Activated T-helper 2 cell treated with anti-CD3 and anti-CD28 coated beads, Interferon-gamma antibody, Interleukin-2, Interleukin-4, amounts not matched to agents 10 μg/mL and 5 μg/mL and 100 μg/mL, durations not matched to agents 14 hours and 24 hours and 36 hours (primary cell): ENCODE data around the gene MDH2. TPM values are rescaled to one million over a fixed set of nuclear protein-coding genes. Genes with fewer than 3 reads are reported as not detected.
"Not testable (repeated sequence)": the region's sequence is repeated elsewhere in the genome, so short reads cannot be mapped to it uniquely, and the experiment has no call there.

Experiments
- DNase-seq: peaks from one replicate; pipeline ENCODE4 v3.0.0; 2021; ENCODE audit warnings: low spot score
- H3K27ac Mint-ChIP-seq: one replicate; pipeline ENCODE4 v1.8.0; 2021; ENCODE audit warnings: mixed read lengths
- H3K27me3 Mint-ChIP-seq: one replicate; pipeline ENCODE4 v1.8.0; 2021; ENCODE audit warnings: low read depth, mixed read lengths
- H3K36me3 Mint-ChIP-seq: one replicate; pipeline ENCODE4 v1.8.0; 2021; ENCODE audit warnings: low read depth, mixed read lengths
- H3K4me1 Mint-ChIP-seq: one replicate; pipeline ENCODE4 v1.8.0; 2021; ENCODE audit warnings: low read depth, mixed read lengths
- H3K4me3 Mint-ChIP-seq: one replicate; pipeline ENCODE4 v1.8.0; 2021; ENCODE audit warnings: low read depth, mild to moderate bottlenecking, moderate library complexity, mixed read lengths
- H3K9me3 Mint-ChIP-seq: one replicate; pipeline ENCODE4 v1.8.0; 2021; ENCODE audit warnings: mixed read lengths
- intact Hi-C: fragments of 100-400 bp; cut with micrococcal nuclease; formaldehyde crosslinking; loops from one replicate; pipeline ENCODE4 v1.15.1; 2023
- total RNA-seq: library from RNA; stranded (reverse); gene quantifications from 2 replicates; pipeline ENCODE4 v1.2.3, GENCODE V29; 2022

Gene MDH2
- total RNA-seq, 1 donor from 2014 or later = 268 TPM

DNA sequence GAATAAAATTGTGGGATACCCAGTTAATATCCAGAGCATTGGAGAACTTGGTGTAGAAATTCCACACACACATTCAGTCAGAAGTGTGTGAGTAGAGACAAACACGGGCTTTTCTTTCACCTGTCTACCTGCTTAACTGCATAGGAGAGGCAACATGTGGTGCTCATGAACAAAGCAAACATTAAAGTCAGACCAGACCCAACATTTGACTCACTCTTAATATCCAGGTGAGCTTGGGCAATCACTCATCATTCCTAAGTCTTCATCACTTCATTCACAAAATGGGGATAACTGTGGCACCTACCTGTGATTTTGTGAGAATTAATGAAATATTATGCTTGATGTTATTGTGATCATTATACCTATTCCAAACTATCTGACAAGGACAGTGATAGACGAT lies 36.2 kb downstream of the MDH2 start:
- H3K4me3 Mint-ChIP-seq, H3K4me1 Mint-ChIP-seq, H3K36me3 Mint-ChIP-seq, H3K9me3 Mint-ChIP-seq, H3K27ac Mint-ChIP-seq, intact Hi-C loops, DNase-seq, H3K27me3 Mint-ChIP-seq: not testable (repeated sequence)

DNA sequence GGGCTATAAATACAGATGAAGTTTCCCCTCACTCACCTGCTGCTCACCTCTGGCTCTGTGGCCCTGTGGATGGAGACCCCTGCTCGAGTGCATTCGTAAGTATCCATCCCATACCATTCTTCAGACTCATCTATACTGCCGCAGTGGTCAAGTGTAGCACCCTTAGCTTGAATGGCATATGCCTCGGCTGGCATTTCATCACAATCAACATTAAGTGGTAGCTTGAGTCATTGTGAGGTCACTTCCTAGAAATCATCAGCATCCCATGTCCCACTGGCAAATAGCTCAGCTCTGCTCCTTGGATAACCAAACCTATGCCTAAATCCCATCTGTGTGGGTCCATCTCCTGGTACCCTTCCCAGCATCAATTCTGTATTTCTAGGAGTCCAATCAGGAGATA lies 38.2 kb downstream of the MDH2 start:
- intact Hi-C loops = no loop called here
- DNase-seq = no peak
- no peak overlapping the region for H3K4me3 Mint-ChIP-seq
- no peaks in the 10 kb centered on the region for H3K27me3 Mint-ChIP-seq
- H3K36me3 Mint-ChIP-seq = no peaks in the 10 kb centered on the region
- H3K27ac Mint-ChIP-seq = no peak overlapping the region
- peaks cover 2% of the 10 kb centered on the region for H3K4me1 Mint-ChIP-seq
- H3K9me3 Mint-ChIP-seq = no peaks in the 10 kb centered on the region

DNA sequence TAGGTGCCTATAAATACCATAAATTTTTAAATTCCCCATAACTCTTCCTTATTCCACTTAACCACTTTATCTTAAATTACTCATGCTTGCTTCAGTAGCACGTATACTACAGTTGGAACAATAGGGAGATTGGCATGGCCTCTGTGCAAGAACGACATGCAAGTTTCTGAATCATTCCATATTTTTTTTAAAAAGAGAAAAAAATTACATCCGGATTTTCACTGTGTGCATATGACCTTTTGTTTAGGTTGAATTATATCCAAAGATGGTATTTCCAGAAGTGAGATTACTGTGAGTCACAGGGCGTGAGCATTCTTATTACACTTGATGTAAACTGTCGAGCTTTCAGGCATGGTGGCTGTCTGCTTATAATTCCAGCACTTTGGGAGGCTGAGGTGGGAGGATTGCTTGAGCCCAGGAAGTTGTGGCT lies 39.5 kb downstream of the MDH2 start:
- H3K9me3 Mint-ChIP-seq, H3K27me3 Mint-ChIP-seq, DNase-seq, H3K36me3 Mint-ChIP-seq, H3K4me1 Mint-ChIP-seq, intact Hi-C loops, H3K4me3 Mint-ChIP-seq, H3K27ac Mint-ChIP-seq: not testable (repeated sequence)

DNA sequence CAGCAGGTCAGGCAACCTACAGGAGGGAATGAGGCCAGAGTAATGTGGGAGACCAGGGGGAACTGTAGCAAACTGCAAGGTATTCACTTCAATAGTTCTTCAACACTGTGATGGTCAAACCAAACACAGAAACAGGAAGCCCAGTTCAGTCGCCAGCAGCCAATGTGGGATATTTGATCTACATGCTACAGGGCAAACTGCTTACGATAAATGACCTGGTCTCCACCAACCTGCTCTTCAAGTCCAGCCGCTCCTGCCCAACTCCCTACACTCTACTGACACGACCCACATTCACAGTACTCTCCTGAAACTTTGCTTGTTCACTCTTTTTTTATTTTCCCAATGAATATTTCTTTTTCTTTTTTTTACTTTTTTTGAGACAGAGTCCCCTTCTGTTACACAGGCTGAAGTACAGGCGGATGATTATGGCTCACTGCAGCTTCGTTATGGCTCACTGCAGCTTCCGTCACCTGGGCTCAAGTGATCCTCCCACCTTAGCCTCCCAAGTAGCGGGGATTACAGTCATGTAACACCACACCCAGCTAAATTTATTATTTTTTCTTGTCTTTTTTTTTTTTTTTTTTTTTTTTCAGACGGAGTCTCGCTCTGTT lies 42.1 kb downstream of the MDH2 start:
- H3K9me3 Mint-ChIP-seq = no peaks in the 10 kb centered on the region
- no peak overlapping the region for H3K27ac Mint-ChIP-seq
- intact Hi-C loops = no loop called here
- H3K4me3 Mint-ChIP-seq = no peak overlapping the region
- DNase-seq = no peak
- peaks cover 1% of the 10 kb centered on the region for H3K27me3 Mint-ChIP-seq
- no peaks in the 10 kb centered on the region for H3K36me3 Mint-ChIP-seq
- peaks cover 2% of the 10 kb centered on the region for H3K4me1 Mint-ChIP-seq

GRCh38 chr7:76091506-76091905 lies 43.6 kb downstream of the MDH2 start:
- Mint-ChIP-seq H3K4me3 (no peak overlapping the region), H3K9me3 (no peaks in the 10 kb centered on the region), H3K27me3 (peaks cover 1% of the 10 kb centered on the region), H3K36me3 (no peaks in the 10 kb centered on the region), H3K4me1 (peaks cover 2% of the 10 kb centered on the region), H3K27ac (no peak overlapping the region)
- no peak for DNase-seq
- intact Hi-C loops = no loop called here

GRCh38 chr7:76093531-76093930 lies 45.6 kb downstream of the MDH2 start:
- H3K27ac Mint-ChIP-seq, H3K4me3 Mint-ChIP-seq, DNase-seq, H3K9me3 Mint-ChIP-seq, H3K36me3 Mint-ChIP-seq, H3K4me1 Mint-ChIP-seq, H3K27me3 Mint-ChIP-seq, intact Hi-C loops: not testable (repeated sequence)

DNA sequence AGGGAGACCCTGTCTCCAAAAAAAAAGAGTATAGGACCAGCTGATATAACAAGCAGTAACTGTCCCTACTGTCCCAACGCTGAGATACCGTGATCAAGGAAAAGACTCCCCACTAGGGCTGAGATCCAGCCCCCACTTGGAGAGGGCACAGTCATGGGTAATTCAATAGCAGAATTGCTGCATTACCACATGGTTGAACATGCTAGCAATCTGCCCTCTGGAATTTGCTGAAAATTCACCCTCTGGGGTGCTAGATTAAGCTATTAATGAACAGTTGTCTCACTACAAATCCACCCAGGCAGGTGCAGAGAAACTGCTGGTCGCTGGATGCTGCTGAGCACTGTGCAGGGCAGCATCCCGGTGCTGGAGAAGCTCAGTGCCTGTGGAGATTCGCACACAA lies 46.4 kb downstream of the MDH2 start:
- H3K27me3 Mint-ChIP-seq, H3K36me3 Mint-ChIP-seq, H3K27ac Mint-ChIP-seq, H3K9me3 Mint-ChIP-seq, H3K4me1 Mint-ChIP-seq, intact Hi-C loops, H3K4me3 Mint-ChIP-seq, DNase-seq: not testable (repeated sequence)

DNA sequence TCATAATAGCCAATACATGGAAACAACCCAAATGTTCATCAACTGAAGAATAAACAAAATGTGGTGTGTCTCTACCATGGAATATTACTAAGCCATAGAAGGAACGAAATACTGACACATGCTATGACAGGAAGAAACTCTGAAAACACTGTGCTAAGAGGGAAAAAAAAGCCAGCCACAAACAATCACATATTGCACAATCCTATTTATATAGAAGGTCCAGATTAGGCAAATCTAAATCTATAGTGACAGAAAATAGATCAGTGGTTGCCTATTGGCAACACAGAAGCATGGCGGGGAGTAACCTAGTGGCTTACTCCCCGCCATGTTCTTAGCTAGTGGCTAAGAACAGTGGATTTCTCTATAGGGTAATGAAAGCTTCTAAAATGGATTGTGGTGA lies 48.0 kb downstream of the MDH2 start:
- no peaks in the 10 kb centered on the region for H3K9me3 Mint-ChIP-seq
- no peak overlapping the region for H3K4me3 Mint-ChIP-seq
- intact Hi-C loops = no loop called here
- no peak for DNase-seq
- H3K27ac Mint-ChIP-seq = no peak overlapping the region
- no peaks in the 10 kb centered on the region for H3K36me3 Mint-ChIP-seq
- no peaks in the 10 kb centered on the region for H3K4me1 Mint-ChIP-seq
- peaks cover 1% of the 10 kb centered on the region for H3K27me3 Mint-ChIP-seq

DNA sequence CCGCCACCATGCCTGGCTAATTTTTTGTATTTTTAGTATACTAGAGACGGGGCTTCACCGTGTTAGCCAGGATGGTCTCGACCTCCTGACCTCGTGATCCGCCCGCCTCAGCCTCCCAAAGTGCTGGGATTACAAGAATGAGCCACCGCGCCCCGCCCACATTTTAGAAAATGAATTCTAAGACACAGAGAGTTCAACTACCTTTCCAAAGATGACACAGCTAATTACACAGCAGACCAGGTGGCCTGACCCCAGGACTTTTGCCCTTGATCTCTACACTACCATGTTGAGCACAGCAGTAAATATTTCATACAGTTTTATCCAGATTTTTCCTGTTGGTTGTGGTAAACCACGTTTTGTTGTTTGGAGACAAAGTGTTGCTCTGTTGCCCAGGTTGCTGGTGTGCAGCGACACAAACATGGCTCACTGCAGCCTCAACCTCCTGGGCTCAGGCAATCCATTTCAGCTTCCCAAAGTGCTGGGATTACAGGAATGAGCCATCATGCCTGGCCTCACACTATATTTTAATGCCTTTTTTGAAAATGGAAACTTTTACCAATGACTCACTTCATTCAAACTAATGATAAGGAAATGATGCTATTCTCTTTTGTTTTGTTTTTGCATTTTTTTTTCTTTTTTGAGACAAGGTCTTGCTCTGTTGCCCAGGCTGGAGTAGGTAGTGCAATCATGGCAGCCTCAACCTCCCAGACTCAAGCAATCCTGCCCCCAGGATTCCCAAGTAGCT lies 54.0 kb downstream of the MDH2 start:
- DNase-seq, H3K36me3 Mint-ChIP-seq, intact Hi-C loops, H3K4me1 Mint-ChIP-seq, H3K9me3 Mint-ChIP-seq, H3K27me3 Mint-ChIP-seq, H3K4me3 Mint-ChIP-seq: not testable (repeated sequence)
- peak overlapping the region; percentile 66 for H3K27ac Mint-ChIP-seq

DNA sequence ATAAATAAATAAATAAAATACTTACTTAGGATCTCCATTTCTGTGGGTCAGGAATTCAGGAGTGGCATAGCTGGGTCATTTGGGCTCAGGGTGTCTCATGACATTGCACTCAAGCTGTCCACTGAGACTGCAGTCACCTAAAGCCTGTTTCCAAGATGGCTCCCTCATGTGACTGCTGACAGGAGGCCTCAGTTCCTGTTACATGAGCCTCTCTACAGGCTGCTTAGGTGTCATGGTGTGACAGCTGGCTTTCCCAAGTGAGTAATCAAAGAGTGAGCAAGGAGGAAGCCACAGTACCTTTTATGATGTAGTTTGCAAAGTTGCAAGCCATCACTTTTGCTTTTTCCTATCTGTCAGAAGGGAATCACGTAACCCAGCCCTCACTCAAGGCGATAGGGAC lies 55.9 kb downstream of the MDH2 start:
- H3K27me3 Mint-ChIP-seq, DNase-seq, H3K4me1 Mint-ChIP-seq, H3K27ac Mint-ChIP-seq, H3K36me3 Mint-ChIP-seq, H3K9me3 Mint-ChIP-seq, intact Hi-C loops, H3K4me3 Mint-ChIP-seq: not testable (repeated sequence)

GRCh38 chr7:76106130-76106529 lies 58.2 kb downstream of the MDH2 start:
- H3K27ac Mint-ChIP-seq, intact Hi-C loops, H3K4me3 Mint-ChIP-seq, H3K9me3 Mint-ChIP-seq, DNase-seq, H3K4me1 Mint-ChIP-seq, H3K36me3 Mint-ChIP-seq, H3K27me3 Mint-ChIP-seq: not testable (repeated sequence)

DNA sequence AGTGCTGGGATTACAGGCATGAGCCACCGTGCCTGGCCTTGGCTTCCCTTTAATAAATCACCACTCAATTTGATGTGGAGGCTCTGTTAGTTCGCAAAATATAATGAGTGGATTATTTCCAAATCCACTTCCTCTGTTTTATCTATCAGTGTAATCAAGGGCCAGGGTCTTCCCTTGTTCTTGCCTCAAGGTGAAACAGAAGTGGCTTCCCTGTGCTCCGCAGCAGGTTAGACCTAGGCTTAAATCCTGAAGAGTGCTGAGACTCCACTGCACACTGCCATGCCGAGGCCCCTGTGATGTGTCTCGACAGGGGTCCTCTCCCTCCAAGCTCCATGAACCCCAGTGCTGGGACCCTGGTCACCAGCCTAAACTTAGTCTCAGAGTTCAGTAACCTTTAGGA lies 59.0 kb downstream of the MDH2 start:
- H3K27ac Mint-ChIP-seq = no peak overlapping the region
- H3K4me1 Mint-ChIP-seq = peaks cover 6% of the 10 kb centered on the region
- no peak overlapping the region for H3K4me3 Mint-ChIP-seq
- H3K9me3 Mint-ChIP-seq = no peaks in the 10 kb centered on the region
- intact Hi-C loops = no loop called here
- no peaks in the 10 kb centered on the region for H3K27me3 Mint-ChIP-seq
- no peak for DNase-seq
- H3K36me3 Mint-ChIP-seq = no peaks in the 10 kb centered on the region

DNA sequence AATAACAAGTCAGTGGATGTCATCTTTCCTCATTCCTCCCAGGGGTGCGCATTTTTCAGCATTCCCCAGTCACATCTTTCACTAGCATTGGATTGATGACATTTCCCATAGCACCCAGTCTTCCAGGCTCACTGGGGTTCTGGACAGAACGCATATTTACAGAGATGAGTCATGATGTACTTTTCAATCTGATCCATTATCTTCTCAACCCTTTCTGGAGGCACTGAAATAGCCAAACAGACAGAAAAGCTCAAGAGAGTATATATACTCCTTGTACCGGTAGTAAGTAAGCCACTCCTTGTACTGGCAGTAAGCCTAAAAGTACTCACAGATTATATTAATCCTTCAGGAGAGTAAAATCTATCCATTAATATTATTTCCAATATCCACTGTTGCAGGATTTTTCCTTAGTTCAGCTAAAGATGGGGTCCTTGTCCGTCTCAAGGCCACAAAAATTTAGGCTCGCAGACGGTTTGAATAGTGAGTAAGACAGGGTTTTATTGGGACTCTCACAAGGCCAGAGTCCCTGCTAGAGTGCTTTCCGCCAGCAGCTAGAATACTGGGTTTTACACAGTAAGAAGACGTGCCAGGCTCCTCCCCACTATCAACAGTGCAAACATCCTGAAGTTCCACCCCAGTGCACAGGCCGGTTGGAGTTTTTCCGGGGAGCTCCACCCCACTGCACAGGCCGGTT lies 60.8 kb downstream of the MDH2 start:
- no peak overlapping the region for H3K27ac Mint-ChIP-seq
- H3K4me3 Mint-ChIP-seq = no peak overlapping the region
- intact Hi-C loops = no loop called here
- no peaks in the 10 kb centered on the region for H3K27me3 Mint-ChIP-seq
- no peaks in the 10 kb centered on the region for H3K9me3 Mint-ChIP-seq
- H3K4me1 Mint-ChIP-seq = no peaks in the 10 kb centered on the region
- DNase-seq = no peak
- H3K36me3 Mint-ChIP-seq = no peaks in the 10 kb centered on the region
